ENCODE results near the gene RAB29. TPM values are rescaled to one million over a fixed set of nuclear protein-coding genes. Genes with fewer than 3 reads are reported as not detected.

The RAB29 gene
- total RNA-seq, 1 donor from 2014 or later = 24.4 TPM

DNA sequence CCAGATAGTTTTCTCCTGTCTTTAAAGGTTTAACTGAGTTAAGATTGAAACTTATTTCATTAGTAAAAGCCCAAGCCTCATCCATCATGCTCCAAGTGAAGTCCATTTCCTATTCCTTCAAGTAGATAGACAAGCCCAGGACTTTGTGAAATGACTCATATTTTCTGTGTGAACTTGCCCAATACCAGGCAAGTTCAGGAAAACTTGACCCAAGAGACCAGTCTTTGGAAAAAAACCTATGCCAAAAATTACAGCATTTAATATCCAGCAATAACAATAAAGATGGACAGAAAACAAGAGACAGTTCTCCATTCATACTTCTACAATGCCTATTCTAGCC is 405 bp upstream of the RAB29 start:
- Histone ChIP-seq H3K4me3 (ENCODE audit: low read depth, low read length) (peak overlapping the region; percentile 93), H3K27me3 (ENCODE audit: control insufficient read depth, insufficient read depth, low read length) (no peaks in the 10 kb centered on the region), H3K36me3 (ENCODE audit: control insufficient read depth, insufficient read depth, low read length) (no peaks in the 10 kb centered on the region)
- DNase-seq (ENCODE audit: low read depth) = no peak
- TF ChIP-seq, protein P1, sequence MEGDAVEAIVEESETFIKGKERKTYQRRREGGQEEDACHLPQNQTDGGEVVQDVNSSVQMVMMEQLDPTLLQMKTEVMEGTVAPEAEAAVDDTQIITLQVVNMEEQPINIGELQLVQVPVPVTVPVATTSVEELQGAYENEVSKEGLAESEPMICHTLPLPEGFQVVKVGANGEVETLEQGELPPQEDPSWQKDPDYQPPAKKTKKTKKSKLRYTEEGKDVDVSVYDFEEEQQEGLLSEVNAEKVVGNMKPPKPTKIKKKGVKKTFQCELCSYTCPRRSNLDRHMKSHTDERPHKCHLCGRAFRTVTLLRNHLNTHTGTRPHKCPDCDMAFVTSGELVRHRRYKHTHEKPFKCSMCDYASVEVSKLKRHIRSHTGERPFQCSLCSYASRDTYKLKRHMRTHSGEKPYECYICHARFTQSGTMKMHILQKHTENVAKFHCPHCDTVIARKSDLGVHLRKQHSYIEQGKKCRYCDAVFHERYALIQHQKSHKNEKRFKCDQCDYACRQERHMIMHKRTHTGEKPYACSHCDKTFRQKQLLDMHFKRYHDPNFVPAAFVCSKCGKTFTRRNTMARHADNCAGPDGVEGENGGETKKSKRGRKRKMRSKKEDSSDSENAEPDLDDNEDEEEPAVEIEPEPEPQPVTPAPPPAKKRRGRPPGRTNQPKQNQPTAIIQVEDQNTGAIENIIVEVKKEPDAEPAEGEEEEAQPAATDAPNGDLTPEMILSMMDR (IDR thresholded peaks at IDR 0.05; ENCODE audit: insufficient read depth, low read length, poor library complexity, severe bottlenecking) = no peak

DNA sequence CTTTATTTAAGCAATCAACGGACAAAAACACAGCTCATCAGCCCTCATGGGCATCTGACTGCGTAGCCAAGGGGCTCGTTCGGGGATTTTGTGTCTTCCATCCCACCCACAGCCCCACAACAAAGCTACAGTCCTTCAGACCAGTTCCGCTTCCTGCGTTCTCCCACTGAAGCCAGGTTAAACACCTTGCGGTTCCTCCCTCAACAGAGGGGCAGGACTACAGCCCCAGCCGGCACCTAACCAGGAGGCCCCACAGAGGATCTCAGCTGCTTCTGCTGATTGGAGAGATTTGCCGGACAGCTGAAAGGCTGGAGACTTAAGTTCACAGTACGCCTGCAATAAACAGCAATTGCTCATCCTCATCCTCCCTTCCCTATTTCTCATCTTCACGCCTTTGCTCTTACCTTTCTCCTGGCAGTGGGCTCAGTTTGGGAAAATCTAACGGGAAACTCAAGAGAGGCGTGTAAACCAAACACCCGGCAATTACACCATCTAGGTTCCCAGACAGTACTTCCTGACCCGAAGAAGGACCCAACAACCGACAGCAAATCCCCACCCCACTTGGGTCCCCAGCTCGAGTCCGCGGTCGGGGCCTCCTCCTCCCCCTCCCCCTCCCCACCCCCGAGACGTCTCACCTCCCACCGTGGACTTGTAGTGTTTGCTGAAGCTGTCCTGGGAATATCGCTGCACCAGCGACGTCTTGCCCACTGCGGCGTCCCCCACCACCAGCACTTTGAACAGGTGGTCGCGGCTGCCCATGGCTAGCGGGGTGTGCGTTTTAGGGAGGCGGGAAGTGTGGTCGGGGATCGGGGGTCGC is 876 bp downstream of the RAB29 start:
- Histone ChIP-seq H3K36me3 (ENCODE audit: control insufficient read depth, insufficient read depth, low read length) (no peaks in the 10 kb centered on the region), H3K4me3 (ENCODE audit: low read depth, low read length) (peak overlapping the region; percentile 93), H3K27me3 (ENCODE audit: control insufficient read depth, insufficient read depth, low read length) (no peaks in the 10 kb centered on the region)
- DNase-seq (ENCODE audit: low read depth) = no peak
- TF ChIP-seq, protein P1 (IDR thresholded peaks at IDR 0.05; ENCODE audit: insufficient read depth, low read length, poor library complexity, severe bottlenecking) = no peak

DNA sequence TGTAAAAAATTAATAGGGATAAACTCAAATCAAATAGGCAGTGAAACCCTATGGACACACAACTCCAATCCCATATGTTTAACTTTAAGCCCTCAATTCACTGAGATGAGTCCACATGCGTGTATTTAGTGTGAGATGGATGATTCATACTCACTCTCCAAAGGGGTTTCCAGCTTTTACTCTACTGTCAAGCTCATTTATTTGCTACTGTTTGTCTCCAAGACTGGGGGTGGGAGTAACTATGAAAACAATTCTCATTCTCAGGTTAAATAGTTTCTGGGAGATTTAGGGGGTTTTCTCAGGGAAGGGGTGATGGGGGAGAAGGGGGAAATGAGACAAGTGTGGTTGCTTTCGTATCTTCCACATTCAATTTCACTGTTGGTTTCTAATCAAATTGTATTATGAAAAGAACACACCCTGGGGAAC is 2.7 kb downstream of the RAB29 start:
- no peak overlapping the region for H3K4me3 ChIP-seq (ENCODE audit: low read depth, low read length)
- TF ChIP-seq, protein P1 (IDR thresholded peaks at IDR 0.05; ENCODE audit: insufficient read depth, low read length, poor library complexity, severe bottlenecking) = no peak
- H3K36me3 ChIP-seq (ENCODE audit: control insufficient read depth, insufficient read depth, low read length) = no peaks in the 10 kb centered on the region
- no peaks in the 10 kb centered on the region for H3K27me3 ChIP-seq (ENCODE audit: control insufficient read depth, insufficient read depth, low read length)
- no peak for DNase-seq (ENCODE audit: low read depth)

DNA sequence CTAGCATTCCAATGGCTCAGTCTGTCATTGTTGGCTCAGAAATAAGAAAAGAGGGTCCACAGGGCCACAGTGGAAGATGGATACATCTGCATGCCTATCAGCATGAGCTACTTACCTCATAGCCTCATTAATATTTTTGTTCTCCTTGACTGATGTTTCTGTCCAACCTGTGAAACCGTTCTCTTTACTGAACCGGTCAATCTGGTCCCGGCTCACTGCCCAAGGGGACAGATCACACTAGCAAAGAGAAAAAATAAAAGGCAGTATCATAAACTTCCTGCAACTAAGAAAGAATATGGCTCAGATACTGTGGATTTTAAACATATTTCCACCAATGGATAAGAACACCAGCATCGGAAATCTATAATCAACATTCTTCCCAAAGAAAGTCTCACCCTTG is 4.7 kb downstream of the RAB29 start:
- Histone ChIP-seq H3K36me3 (ENCODE audit: control insufficient read depth, insufficient read depth, low read length) (no peaks in the 10 kb centered on the region), H3K4me3 (ENCODE audit: low read depth, low read length) (no peak overlapping the region), H3K27me3 (ENCODE audit: control insufficient read depth, insufficient read depth, low read length) (no peaks in the 10 kb centered on the region)
- DNase-seq (ENCODE audit: low read depth) = no peak
- TF ChIP-seq, protein P1 (IDR thresholded peaks at IDR 0.05; ENCODE audit: insufficient read depth, low read length, poor library complexity, severe bottlenecking) = no peak

DNA sequence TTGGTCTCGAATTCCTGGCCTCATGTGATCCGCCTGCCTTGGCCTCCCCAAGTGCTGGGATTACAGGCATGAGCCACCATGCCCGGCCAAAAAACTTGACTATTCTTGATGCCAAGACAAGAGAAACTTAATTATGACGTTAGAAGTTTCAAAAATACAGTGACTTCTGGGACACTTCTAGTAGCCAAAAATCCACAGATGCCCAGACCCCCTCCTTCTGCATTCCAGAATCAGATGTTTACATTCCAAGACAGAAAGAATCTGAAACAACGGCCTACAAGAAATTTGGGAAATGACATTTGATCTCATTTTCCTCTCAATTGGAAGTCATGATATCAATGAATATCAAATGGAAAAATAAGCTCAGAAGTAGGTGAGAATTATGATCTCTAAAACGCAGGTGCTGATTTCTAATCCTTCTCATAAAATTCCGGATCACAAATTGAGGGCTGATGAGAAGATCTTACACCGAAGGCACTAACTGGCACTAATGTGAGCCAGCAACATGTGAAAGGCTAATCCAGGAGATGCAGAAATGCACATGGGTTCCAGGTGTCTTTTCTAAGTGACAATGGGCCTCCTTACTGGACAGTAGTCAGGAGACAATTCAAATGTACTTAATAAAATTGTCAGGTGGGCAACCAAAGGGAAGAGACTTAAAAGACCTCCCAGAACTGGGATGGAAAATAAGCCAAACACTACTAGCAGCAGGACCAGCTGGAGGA is 5.5 kb downstream of the RAB29 start:
- TF ChIP-seq, protein P1 (IDR thresholded peaks at IDR 0.05; ENCODE audit: insufficient read depth, low read length, poor library complexity, severe bottlenecking) = no peak
- no peak for DNase-seq (ENCODE audit: low read depth)
- H3K36me3 ChIP-seq (ENCODE audit: control insufficient read depth, insufficient read depth, low read length) = no peaks in the 10 kb centered on the region
- no peak overlapping the region for H3K4me3 ChIP-seq (ENCODE audit: low read depth, low read length)
- H3K27me3 ChIP-seq (ENCODE audit: control insufficient read depth, insufficient read depth, low read length) = no peaks in the 10 kb centered on the region

All from kidney epithelial cell (primary cell).